AG04450 (cell line): Measurements from ENCODE around the gene DECR2. TPM values are rescaled to one million over a fixed set of nuclear protein-coding genes. Genes with fewer than 3 reads are reported as not detected.
A peak's percentile ranks its signal among the peaks of the same experiment; 100 is the strongest.

Experiments used
- CTCF ChIA-PET: fragments of 300-600, 350-600 bp; formaldehyde crosslinking; extraction: SDS; loops from one replicate; lab custom pipeline; 2022; ENCODE audit warnings: antibody characterized with exemption, inconsistent platforms; lab: Charles Lee
- POLR2A ChIA-PET: fragments of 350-600 bp; formaldehyde crosslinking; extraction: SDS; loops from one replicate; lab custom pipeline; 2021; ENCODE audit warnings: antibody characterized with exemption, inconsistent platforms; lab: Yijun Ruan, JAX
- DNase-seq: peaks from one replicate; pipeline ENCODE4 v3.0.0-alpha.2; 2011; ENCODE audit warnings: low read depth, low spot score
- H3K27ac ChIP-seq: one replicate; pipeline ENCODE4 v1.5.1; 2012; ENCODE audit warnings: low read depth, low read length, control low read depth
- H3K27me3 ChIP-seq: one replicate; pipeline ENCODE4 v1.6.0; 2012; ENCODE audit warnings: low read length; ENCODE audit not compliant: control insufficient read depth, insufficient read depth
- H3K4me3 ChIP-seq: 2 replicates; pipeline ENCODE4 v1.5.1; 2011; ENCODE audit warnings: mild to moderate bottlenecking, low read depth, low read length, control low read depth
- H3K9me3 ChIP-seq: 2 replicates; pipeline ENCODE4 v1.5.1; 2012; ENCODE audit warnings: low read length; ENCODE audit not compliant: control insufficient read depth, insufficient read depth
- CTCF ChIP-seq: IDR thresholded peaks from 2 replicates; pipeline ENCODE4 v1.5.1; 2011; ENCODE audit warnings: low read depth, low read length, control low read depth, inconsistent platforms
- polyA plus RNA-seq: library from polyadenylated mRNA; depleted of rRNA; stranded (reverse); fragments of >200 nt; gene quantifications from 2 replicates; pipeline ENCODE4 v1.2.3, GENCODE V29; 2011

The DECR2 gene
- polyA plus RNA-seq, 1 experiment = 11.6 TPM

GRCh38 chr16:368388-369158 is 33.1 kb upstream of the DECR2 start:
- ChIA-PET CTCF (no interaction called here), POLR2A (no interaction called here)
- H3K9me3 ChIP-seq = no peaks in the 10 kb centered on the region; the same call in 1 of the 2 replicates
- no peak for DNase-seq
- no peaks in the 10 kb centered on the region for H3K27me3 ChIP-seq
- no peak for TF ChIP-seq CTCF
- H3K4me3 ChIP-seq = no peak overlapping the region
- H3K27ac ChIP-seq = no peak overlapping the region

GRCh38 chr16:369275-369865 is 32.3 kb upstream of the DECR2 start:
- DNase-seq = no peak
- no peaks in the 10 kb centered on the region for H3K27me3 ChIP-seq
- H3K4me3 ChIP-seq = peak overlapping the region; percentile 51
- H3K27ac ChIP-seq = no peak overlapping the region
- ChIA-PET POLR2A (no interaction called here), CTCF (no interaction called here)
- no peak for TF ChIP-seq CTCF
- no peaks in the 10 kb centered on the region; the same call in 1 of the 2 replicates for H3K9me3 ChIP-seq

GRCh38 chr16:369866-370436 is 31.7 kb upstream of the DECR2 start:
- CTCF ChIA-PET = interaction anchor here (1.0 kb wide), 1 partner anchor 7 kb away, joined by 4 read pairs; no protein-coding TSS in a partner anchor
- no peak for TF ChIP-seq CTCF
- peak overlapping the region; percentile 51 for H3K4me3 ChIP-seq
- no peaks in the 10 kb centered on the region for H3K27me3 ChIP-seq
- no peak overlapping the region for H3K27ac ChIP-seq
- no peaks in the 10 kb centered on the region; the same call in 1 of the 2 replicates for H3K9me3 ChIP-seq
- DNase-seq = no peak
- POLR2A ChIA-PET = interaction anchor here (0.8 to 1.4 kb wide), 2 partner anchors 11 to 219 kb away, joined by 3 to 7 read pairs; no protein-coding TSS in a partner anchor

- H3K27ac ChIP-seq = no peak within 1 kb of the TSS
- no peaks in the 10 kb centered on the region for H3K27me3 ChIP-seq
- no peaks in the 10 kb centered on the region; the same call in 1 of the 2 replicates for H3K9me3 ChIP-seq
- CTCF ChIA-PET = interaction anchor here (0.6 to 1.0 kb wide), 2 partner anchors 8 to 16 kb away, joined by 4 read pairs; no protein-coding TSS in a partner anchor
- peak; percentile 91 for DNase-seq
- H3K4me3 ChIP-seq = peak within 1 kb of the TSS; percentile 51
- POLR2A ChIA-PET = interaction anchor here (0.8 to 1.4 kb wide), 3 partner anchors 10 to 219 kb away, joined by 3 to 7 read pairs (median 4); partner anchors contain the start of gene AXIN1
- TF ChIP-seq CTCF = no peak
These were observed 31.2 kb upstream of the DECR2 start, which contains the start of gene MRPL28 for GRCh38 chr16:370443-370842. Gene MRPL28 (minus strand): TSS chr16:370538. CDS start chr16:370218, 320 bp downstream.
